Gastroesophageal sphincter (tissue), 4 donors: Measurements from ENCODE around the gene EGF. TPM values are rescaled to one million over a fixed set of nuclear protein-coding genes. Genes with fewer than 3 reads are reported as not detected.

Experiments
- ATAC-seq: fragments of 150-250 bp; one replicate; pipeline ENCODE4 v1.9.1; 2016; ENCODE audit warnings: mild to moderate bottlenecking, moderate library complexity
- H3K27ac ChIP-seq, 4 donors: fragments of 200-600 bp; sonication (generic) in 3 of 4; 1 replicate in 3 of 4; 2 replicates in 1 of 4; pipeline ENCODE4 v1.5.1; 2016 to 2019
- H3K27me3 ChIP-seq: fragments of 200-600 bp; sonication (generic); one replicate; pipeline ENCODE4 v1.5.1; 2019
- H3K36me3 ChIP-seq, 2 donors: fragments of 200-600 bp; sonication (generic); one replicate each; pipeline ENCODE4 v1.5.1; 2019; ENCODE audit warnings: control low read depth in 1 of 2
- H3K4me1 ChIP-seq, 3 donors: fragments of 200-600 bp; sonication (generic); 1 replicate in 2 of 3; 2 replicates in 1 of 3; pipeline ENCODE4 v1.5.1; 2016 to 2019; ENCODE audit warnings: control low read depth in 2 of 3
- H3K4me3 ChIP-seq, 2 donors: fragments of 200-600 bp; sonication (generic); one replicate each; pipeline ENCODE4 v1.5.1; 2019; ENCODE audit warnings: mild to moderate bottlenecking in 1 of 2, moderate library complexity in 1 of 2
- H3K9me3 ChIP-seq, 3 donors: fragments of 200-600 bp; sonication (generic); one replicate each; pipeline ENCODE4 v1.5.1; 2017 to 2019; ENCODE audit warnings: control low read depth in 2 of 3
- EP300 ChIP-seq: sonication (generic); formaldehyde crosslinking; IDR thresholded peaks from one replicate; pipeline ENCODE4 v1.6.1; 2017; ENCODE audit warnings: antibody characterized with exemption, mild to moderate bottlenecking
- POLR2A ChIP-seq, 2 donors: fragments of 450-650 bp; IDR thresholded peaks; one replicate each; pipeline ENCODE4 v1.6.1; 2017; ENCODE audit warnings: antibody characterized with exemption in 2 of 2, mild to moderate bottlenecking in 2 of 2, moderate library complexity in 1 of 2
- POLR2AphosphoS5 ChIP-seq: sonication (generic); formaldehyde crosslinking; IDR thresholded peaks from one replicate; pipeline ENCODE4 v1.6.1; 2017; ENCODE audit warnings: antibody characterized with exemption
- WGBS, 2 donors: methylation state at CpG; one replicate each; pipeline ENCODE4 v1.1.5; 2018; ENCODE audit warnings: low coverage in 1 of 2; 5-methylcytosine and 5-hydroxymethylcytosine counted together
- total RNA-seq, 4 donors: library from RNA; depleted of rRNA; stranded (reverse); fragments of >200 nt; gene quantifications; one replicate each; pipeline ENCODE4 v1.1.0, GENCODE V29; 2016
- TF ChIP-seq, protein P1 (sequence below), 4 experiments: fragments of 200-600 bp in 2 of 4; fragments of 450-650 bp in 2 of 4; sonication (generic) in 1 of 4; IDR thresholded peaks; one replicate each; pipeline ENCODE4 v1.5.1; 2017 to 2019; ENCODE audit warnings: antibody characterized with exemption in 4 of 4, mild to moderate bottlenecking in 2 of 4, moderate library complexity in 2 of 4

Gene EGF
- total RNA-seq, 4 donors from 2014 or later: 0.23 to 1.3 (median 0.93) TPM; not detected in 1

DNA sequence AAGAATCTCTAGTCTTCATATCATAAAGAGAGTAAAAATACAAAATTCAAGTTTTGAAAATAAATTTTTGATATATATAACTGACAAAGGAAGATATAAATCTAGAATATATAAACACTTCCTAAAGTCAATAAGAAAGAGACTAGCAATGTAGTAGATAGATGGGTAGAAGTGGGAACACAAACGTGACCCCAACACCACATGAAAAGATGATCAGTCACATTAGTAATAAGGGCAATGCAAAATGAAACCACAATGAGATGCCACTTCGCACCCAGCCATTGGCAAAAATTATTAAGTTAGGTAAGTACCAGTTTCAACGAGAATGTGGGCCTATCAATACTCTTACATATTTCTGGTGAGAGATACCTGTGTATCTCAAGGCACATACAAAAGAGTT, 106.5 kb downstream of the EGF start:
- no peak overlapping the region for H3K27ac ChIP-seq

DNA sequence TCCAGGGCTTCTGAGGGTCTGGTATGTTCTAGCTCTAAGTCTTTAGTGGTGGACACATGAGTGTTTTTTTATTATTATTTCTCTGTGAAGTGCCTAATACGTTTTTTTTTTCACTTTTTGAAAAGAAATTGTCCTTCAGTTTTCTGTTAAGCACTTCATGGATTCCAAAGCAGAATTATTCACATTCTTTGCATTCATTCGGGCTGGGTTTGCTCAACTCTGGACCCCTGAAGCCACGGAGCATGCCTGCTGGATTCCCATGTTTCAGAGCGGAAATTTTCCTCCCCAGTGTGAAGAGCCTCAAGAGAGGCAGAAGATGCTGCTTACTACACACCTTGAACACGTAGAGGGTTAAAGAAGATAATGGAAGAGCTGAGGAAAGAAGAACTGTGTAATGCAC, 107.5 kb downstream of the EGF start:
- no peaks in the 10 kb centered on the region for H3K27me3 ChIP-seq
- H3K9me3 ChIP-seq: peaks cover 0 to 10% (median 0%) of the 10 kb centered on the region in 3 donors
- no peak overlapping the region for H3K27ac ChIP-seq
- no peak overlapping the region for H3K4me3 ChIP-seq
- H3K4me1 ChIP-seq: no peaks in the 10 kb centered on the region
- H3K36me3 ChIP-seq: no peaks in the 10 kb centered on the region
- TF ChIP-seq EP300: no peak
- TF ChIP-seq, protein P1, sequence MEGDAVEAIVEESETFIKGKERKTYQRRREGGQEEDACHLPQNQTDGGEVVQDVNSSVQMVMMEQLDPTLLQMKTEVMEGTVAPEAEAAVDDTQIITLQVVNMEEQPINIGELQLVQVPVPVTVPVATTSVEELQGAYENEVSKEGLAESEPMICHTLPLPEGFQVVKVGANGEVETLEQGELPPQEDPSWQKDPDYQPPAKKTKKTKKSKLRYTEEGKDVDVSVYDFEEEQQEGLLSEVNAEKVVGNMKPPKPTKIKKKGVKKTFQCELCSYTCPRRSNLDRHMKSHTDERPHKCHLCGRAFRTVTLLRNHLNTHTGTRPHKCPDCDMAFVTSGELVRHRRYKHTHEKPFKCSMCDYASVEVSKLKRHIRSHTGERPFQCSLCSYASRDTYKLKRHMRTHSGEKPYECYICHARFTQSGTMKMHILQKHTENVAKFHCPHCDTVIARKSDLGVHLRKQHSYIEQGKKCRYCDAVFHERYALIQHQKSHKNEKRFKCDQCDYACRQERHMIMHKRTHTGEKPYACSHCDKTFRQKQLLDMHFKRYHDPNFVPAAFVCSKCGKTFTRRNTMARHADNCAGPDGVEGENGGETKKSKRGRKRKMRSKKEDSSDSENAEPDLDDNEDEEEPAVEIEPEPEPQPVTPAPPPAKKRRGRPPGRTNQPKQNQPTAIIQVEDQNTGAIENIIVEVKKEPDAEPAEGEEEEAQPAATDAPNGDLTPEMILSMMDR (IDR thresholded peaks at IDR 0.05): no peak
- no peak for TF ChIP-seq POLR2A (IDR thresholded peaks at IDR 0.05)
- no peak for TF ChIP-seq POLR2AphosphoS5
- 40 to 49% methylated on average over 2 to 5 of the region's 5 CpGs for WGBS, 2 donors
- ATAC-seq: no peak

More for the DNA sequence above, 106.5 kb downstream of the EGF start:
- no peak overlapping the region for H3K4me3 ChIP-seq
- no peaks in the 10 kb centered on the region for H3K27me3 ChIP-seq
- H3K36me3 ChIP-seq: no peaks in the 10 kb centered on the region
- ATAC-seq: no peak
- H3K9me3 ChIP-seq: peaks cover 0 to 10% (median 0%) of the 10 kb centered on the region in 3 donors
- TF ChIP-seq, protein P1 (IDR thresholded peaks at IDR 0.05): no peak
- TF ChIP-seq POLR2AphosphoS5 (no peak), EP300 (no peak), POLR2A (IDR thresholded peaks at IDR 0.05) (no peak)
- H3K4me1 ChIP-seq: no peaks in the 10 kb centered on the region
- 86 to 90% methylated on average over 3 of the region's 3 CpGs for WGBS, 2 donors

DNA sequence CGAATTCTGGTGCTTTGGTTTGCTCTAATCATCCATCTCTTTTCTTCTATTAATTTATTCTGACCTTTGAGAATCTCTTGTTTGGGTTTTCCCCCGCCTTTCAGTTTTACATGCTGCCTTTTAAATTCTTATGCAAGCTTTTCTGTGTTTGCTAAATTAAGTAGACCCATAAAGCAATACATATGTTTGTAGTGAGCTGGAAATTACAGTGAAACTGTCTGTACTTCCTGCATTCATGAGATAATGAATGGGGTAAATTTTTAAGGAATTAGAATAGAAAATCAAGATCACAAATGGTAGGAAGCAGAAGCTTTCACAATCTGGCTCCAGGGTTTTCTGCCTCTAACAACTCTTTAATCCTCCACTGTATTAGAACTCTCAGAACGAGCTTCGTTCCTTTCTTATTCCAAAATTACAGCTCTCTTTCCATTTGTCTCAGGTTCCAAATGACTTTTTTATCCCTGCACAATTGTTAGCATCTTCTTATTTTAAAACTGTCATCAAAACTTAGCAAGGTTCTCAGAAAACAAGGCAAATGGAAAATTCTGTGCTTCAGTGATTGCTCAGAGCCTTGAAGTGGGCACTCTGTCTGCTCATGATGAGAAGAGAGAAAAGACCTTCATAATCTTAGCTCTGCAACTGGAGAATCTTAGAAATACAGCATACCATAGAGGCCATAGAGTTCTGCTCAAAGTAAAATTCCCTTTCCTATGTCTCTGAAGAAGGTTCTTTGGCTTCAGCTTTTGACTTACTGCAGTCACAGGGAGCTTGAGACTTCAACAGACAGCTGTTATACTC, 108.2 kb downstream of the EGF start:
- Histone ChIP-seq H3K27me3 (no peaks in the 10 kb centered on the region), H3K4me3 (no peak overlapping the region), H3K4me1 (no peaks in the 10 kb centered on the region), H3K9me3 (peaks cover 0 to 10% (median 0%) of the 10 kb centered on the region in 3 donors), H3K36me3 (no peaks in the 10 kb centered on the region), H3K27ac (no peak overlapping the region)
- no peak for ATAC-seq
- 56 to 65% methylated on average over 4 of the region's 4 CpGs for WGBS, 2 donors
- TF ChIP-seq POLR2A (IDR thresholded peaks at IDR 0.05): no peak
- TF ChIP-seq, protein P1 (IDR thresholded peaks at IDR 0.05): no peak
- TF ChIP-seq EP300: no peak
- TF ChIP-seq POLR2AphosphoS5: no peak

DNA sequence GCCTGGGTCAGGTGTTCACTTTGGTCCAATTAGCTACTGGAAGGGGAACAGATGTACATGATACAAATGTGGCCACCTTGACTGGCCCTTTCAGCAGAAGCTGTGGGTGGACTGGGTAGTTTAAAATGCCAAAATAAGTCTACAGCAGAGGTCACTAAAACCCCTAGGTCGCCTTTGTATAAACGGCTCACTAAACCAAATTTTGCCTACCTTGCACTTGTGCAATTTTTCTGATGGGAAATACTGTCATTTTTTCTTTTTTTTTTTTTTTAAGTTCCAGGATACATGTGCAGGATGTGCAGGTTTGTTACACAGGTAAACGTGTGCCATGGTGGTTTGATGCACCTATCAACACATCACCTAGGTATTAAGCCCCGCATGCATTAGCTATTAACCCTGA, 109.8 kb downstream of the EGF start:
- H3K27me3 ChIP-seq: no peaks in the 10 kb centered on the region
- no peak for ATAC-seq
- no peak overlapping the region for H3K4me3 ChIP-seq
- H3K36me3 ChIP-seq: no peaks in the 10 kb centered on the region
- H3K4me1 ChIP-seq: no peaks in the 10 kb centered on the region
- WGBS, 2 donors: 83 to 93% methylated on average over 3 to 4 of the region's 4 CpGs
- H3K9me3 ChIP-seq: no peaks in the 10 kb centered on the region
- TF ChIP-seq POLR2A (IDR thresholded peaks at IDR 0.05) (no peak), EP300 (no peak), POLR2AphosphoS5 (no peak)
- TF ChIP-seq, protein P1 (IDR thresholded peaks at IDR 0.05): no peak
- no peak overlapping the region for H3K27ac ChIP-seq

DNA sequence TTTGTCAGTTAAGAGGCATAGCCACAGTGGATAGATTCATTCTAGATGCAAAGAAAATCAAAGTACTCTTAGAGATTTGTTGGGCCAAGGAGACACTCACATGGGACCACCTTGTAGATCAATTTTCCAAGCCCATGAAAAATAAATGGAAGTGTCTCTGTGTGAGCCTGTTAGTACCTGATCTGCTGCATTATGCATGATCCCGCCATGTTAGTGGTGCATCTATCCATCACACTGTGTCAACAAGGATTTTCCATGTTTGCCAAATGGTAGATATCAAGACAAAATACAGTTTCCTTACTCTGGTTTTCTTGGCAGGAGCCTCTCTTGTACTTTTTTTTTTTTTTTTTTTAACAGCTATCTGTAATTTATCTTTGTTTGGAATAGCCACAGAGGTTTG, 112.4 kb downstream of the EGF start:
- WGBS, 2 donors: 63 to 67% methylated on average over 1 of the region's 1 CpG
- TF ChIP-seq, protein P1 (IDR thresholded peaks at IDR 0.05): no peak
- TF ChIP-seq POLR2A (IDR thresholded peaks at IDR 0.05) (no peak), POLR2AphosphoS5 (no peak), EP300 (no peak)
- Histone ChIP-seq H3K27ac (no peak overlapping the region), H3K36me3 (no peaks in the 10 kb centered on the region), H3K4me3 (no peak overlapping the region), H3K4me1 (no peaks in the 10 kb centered on the region), H3K27me3 (peaks cover 7% of the 10 kb centered on the region), H3K9me3 (no peaks in the 10 kb centered on the region)
- no peak for ATAC-seq
